ENCODE measurements around the gene TIMM10.

The TIMM10 gene

GRCh38 chr11:57487920-57488659 is 42.5 kb downstream of the TIMM10 start:
- no peak for TF ChIP-seq YY1 (IDR thresholded peaks at IDR 0.05; ENCODE audit: low read depth)
- no peak for TF ChIP-seq FOXM1 (IDR thresholded peaks at IDR 0.05; ENCODE audit: borderline replicate concordance, low read depth)
- no peak for TF ChIP-seq TAF1 (IDR thresholded peaks at IDR 0.05; ENCODE audit: low read depth)
- no peak for TF ChIP-seq CREB1 (IDR thresholded peaks at IDR 0.05; ENCODE audit: low read depth)
- no peak for TF ChIP-seq NFIC (IDR thresholded peaks at IDR 0.05)
- no peak for TF ChIP-seq ZBTB7A (IDR thresholded peaks at IDR 0.05; ENCODE audit: low read depth)

- TF ChIP-seq RAD21 (IDR thresholded peaks at IDR 0.05; ENCODE audit: low read depth) (no peak), REST (IDR thresholded peaks at IDR 0.05; ENCODE audit: low read depth) (no peak), CEBPB (IDR thresholded peaks at IDR 0.05) (no peak), NFIC (IDR thresholded peaks at IDR 0.05) (no peak), TAF1 (IDR thresholded peaks at IDR 0.05; ENCODE audit: low read depth) (no peak), ZBTB7A (IDR thresholded peaks at IDR 0.05; ENCODE audit: low read depth) (no peak), TCF12 (IDR thresholded peaks at IDR 0.05; ENCODE audit: low read depth) (no peak), FOXM1 (IDR thresholded peaks at IDR 0.05; ENCODE audit: borderline replicate concordance, low read depth) (no peak), YY1 (IDR thresholded peaks at IDR 0.05; ENCODE audit: low read depth) (no peak), EGR1 (IDR thresholded peaks at IDR 0.05) (no peak), TEAD4 (IDR thresholded peaks at IDR 0.05) (no peak), EP300 (IDR thresholded peaks at IDR 0.05; ENCODE audit: borderline replicate concordance) (no peak), MAX (IDR thresholded peaks at IDR 0.05) (no peak), CREB1 (IDR thresholded peaks at IDR 0.05; ENCODE audit: low read depth) (no peak)
Observed at GRCh38 chr11:57487021-57487778, 43.4 kb downstream of the TIMM10 start.

GRCh38 chr11:57485217-57485990 is 45.1 kb downstream of the TIMM10 start:
- TF ChIP-seq ZBTB7A (IDR thresholded peaks at IDR 0.05; ENCODE audit: low read depth): no peak
- TF ChIP-seq RAD21 (IDR thresholded peaks at IDR 0.05; ENCODE audit: low read depth): no peak
- no peak for TF ChIP-seq TAF1 (IDR thresholded peaks at IDR 0.05; ENCODE audit: low read depth)
- no peak for TF ChIP-seq CEBPB (IDR thresholded peaks at IDR 0.05)
- no peak for TF ChIP-seq CREB1 (IDR thresholded peaks at IDR 0.05; ENCODE audit: low read depth)
- no peak for TF ChIP-seq TCF12 (IDR thresholded peaks at IDR 0.05; ENCODE audit: low read depth)
- TF ChIP-seq FOXM1 (IDR thresholded peaks at IDR 0.05; ENCODE audit: borderline replicate concordance, low read depth): no peak
- no peak for TF ChIP-seq EGR1 (IDR thresholded peaks at IDR 0.05)
- no peak for TF ChIP-seq REST (IDR thresholded peaks at IDR 0.05; ENCODE audit: low read depth)
- TF ChIP-seq YY1 (IDR thresholded peaks at IDR 0.05; ENCODE audit: low read depth): no peak
- TF ChIP-seq NFIC (IDR thresholded peaks at IDR 0.05): no peak
- TF ChIP-seq TEAD4 (IDR thresholded peaks at IDR 0.05): no peak
- no peak for TF ChIP-seq MAX (IDR thresholded peaks at IDR 0.05)
- TF ChIP-seq, protein P1, sequence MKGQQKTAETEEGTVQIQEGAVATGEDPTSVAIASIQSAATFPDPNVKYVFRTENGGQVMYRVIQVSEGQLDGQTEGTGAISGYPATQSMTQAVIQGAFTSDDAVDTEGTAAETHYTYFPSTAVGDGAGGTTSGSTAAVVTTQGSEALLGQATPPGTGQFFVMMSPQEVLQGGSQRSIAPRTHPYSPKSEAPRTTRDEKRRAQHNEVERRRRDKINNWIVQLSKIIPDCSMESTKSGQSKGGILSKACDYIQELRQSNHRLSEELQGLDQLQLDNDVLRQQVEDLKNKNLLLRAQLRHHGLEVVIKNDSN (IDR thresholded peaks at IDR 0.05): no peak
- no peak for TF ChIP-seq EP300 (IDR thresholded peaks at IDR 0.05; ENCODE audit: borderline replicate concordance)

GRCh38 chr11:57484141-57484710 is 46.3 kb downstream of the TIMM10 start:
- no peak for TF ChIP-seq CEBPB (IDR thresholded peaks at IDR 0.05)
- TF ChIP-seq EP300 (IDR thresholded peaks at IDR 0.05; ENCODE audit: borderline replicate concordance): no peak
- TF ChIP-seq, protein P1 (IDR thresholded peaks at IDR 0.05): no peak
- TF ChIP-seq TEAD4 (IDR thresholded peaks at IDR 0.05): no peak
- no peak for TF ChIP-seq REST (IDR thresholded peaks at IDR 0.05; ENCODE audit: low read depth)
- no peak for TF ChIP-seq MAX (IDR thresholded peaks at IDR 0.05)
- TF ChIP-seq YY1 (IDR thresholded peaks at IDR 0.05; ENCODE audit: low read depth): no peak
- no peak for TF ChIP-seq ZBTB7A (IDR thresholded peaks at IDR 0.05; ENCODE audit: low read depth)
- no peak for TF ChIP-seq TCF12 (IDR thresholded peaks at IDR 0.05; ENCODE audit: low read depth)
- no peak for TF ChIP-seq CREB1 (IDR thresholded peaks at IDR 0.05; ENCODE audit: low read depth)
- no peak for TF ChIP-seq TAF1 (IDR thresholded peaks at IDR 0.05; ENCODE audit: low read depth)
- no peak for TF ChIP-seq EGR1 (IDR thresholded peaks at IDR 0.05)
- no peak for TF ChIP-seq FOXM1 (IDR thresholded peaks at IDR 0.05; ENCODE audit: borderline replicate concordance, low read depth)
- no peak for TF ChIP-seq RAD21 (IDR thresholded peaks at IDR 0.05; ENCODE audit: low read depth)
- TF ChIP-seq NFIC (IDR thresholded peaks at IDR 0.05): no peak

Measured in Ishikawa (cell line).